Gastroesophageal sphincter (tissue), 4 donors: ENCODE results near the gene ZKSCAN8. TPM values are rescaled to one million over a fixed set of nuclear protein-coding genes. Genes with fewer than 3 reads are reported as not detected.

Source experiments
- ATAC-seq: fragments of 150-250 bp; one replicate; pipeline ENCODE4 v1.9.1; 2016; ENCODE audit warnings: mild to moderate bottlenecking, moderate library complexity
- H3K27ac ChIP-seq, 4 donors: fragments of 200-600 bp; sonication (generic) in 3 of 4; 1 replicate in 3 of 4; 2 replicates in 1 of 4; pipeline ENCODE4 v1.5.1; 2016 to 2019
- H3K27me3 ChIP-seq: fragments of 200-600 bp; sonication (generic); one replicate; pipeline ENCODE4 v1.5.1; 2019
- H3K36me3 ChIP-seq, 2 donors: fragments of 200-600 bp; sonication (generic); one replicate each; pipeline ENCODE4 v1.5.1; 2019; ENCODE audit warnings: control low read depth in 1 of 2
- H3K4me1 ChIP-seq, 3 donors: fragments of 200-600 bp; sonication (generic); 1 replicate in 2 of 3; 2 replicates in 1 of 3; pipeline ENCODE4 v1.5.1; 2016 to 2019; ENCODE audit warnings: control low read depth in 2 of 3
- H3K4me3 ChIP-seq, 2 donors: fragments of 200-600 bp; sonication (generic); one replicate each; pipeline ENCODE4 v1.5.1; 2019; ENCODE audit warnings: mild to moderate bottlenecking in 1 of 2, moderate library complexity in 1 of 2
- H3K9me3 ChIP-seq, 3 donors: fragments of 200-600 bp; sonication (generic); one replicate each; pipeline ENCODE4 v1.5.1; 2017 to 2019; ENCODE audit warnings: control low read depth in 2 of 3
- EP300 ChIP-seq: sonication (generic); formaldehyde crosslinking; IDR thresholded peaks from one replicate; pipeline ENCODE4 v1.6.1; 2017; ENCODE audit warnings: antibody characterized with exemption, mild to moderate bottlenecking
- POLR2A ChIP-seq, 2 donors: fragments of 450-650 bp; IDR thresholded peaks; one replicate each; pipeline ENCODE4 v1.6.1; 2017; ENCODE audit warnings: antibody characterized with exemption in 2 of 2, mild to moderate bottlenecking in 2 of 2, moderate library complexity in 1 of 2
- POLR2AphosphoS5 ChIP-seq: sonication (generic); formaldehyde crosslinking; IDR thresholded peaks from one replicate; pipeline ENCODE4 v1.6.1; 2017; ENCODE audit warnings: antibody characterized with exemption
- WGBS, 2 donors: methylation state at CpG; one replicate each; pipeline ENCODE4 v1.1.5; 2018; ENCODE audit warnings: low coverage in 1 of 2; 5-methylcytosine and 5-hydroxymethylcytosine counted together
- total RNA-seq, 4 donors: library from RNA; depleted of rRNA; stranded (reverse); fragments of >200 nt; gene quantifications; one replicate each; pipeline ENCODE4 v1.1.0, GENCODE V29; 2016
- TF ChIP-seq, protein P1 (sequence below), 4 experiments: fragments of 200-600 bp in 2 of 4; fragments of 450-650 bp in 2 of 4; sonication (generic) in 1 of 4; IDR thresholded peaks; one replicate each; pipeline ENCODE4 v1.5.1; 2017 to 2019; ENCODE audit warnings: antibody characterized with exemption in 4 of 4, mild to moderate bottlenecking in 2 of 4, moderate library complexity in 2 of 4

The ZKSCAN8 gene
- total RNA-seq, 4 donors from 2014 or later: 22.0 to 32.7 (median 29.6) TPM

DNA sequence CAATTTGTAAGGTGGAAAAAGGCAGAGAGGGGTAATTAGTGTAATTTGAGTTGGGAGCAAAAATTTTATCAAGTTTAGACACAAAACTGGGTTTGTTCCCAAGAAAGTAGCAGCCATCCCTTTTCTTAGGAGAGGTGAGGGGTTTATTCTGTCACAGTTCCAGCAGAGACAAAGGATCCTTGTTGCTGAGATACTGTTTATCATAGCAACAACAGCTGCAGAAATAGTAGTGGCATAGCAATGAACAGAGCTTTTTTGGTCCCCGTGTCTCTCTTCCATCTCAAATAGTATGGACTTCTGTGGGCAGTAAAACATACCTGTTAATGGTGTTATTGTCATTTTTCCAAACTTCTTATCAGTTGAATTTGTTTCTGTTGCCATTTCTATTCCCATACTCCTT lies 23.9 kb downstream of the ZKSCAN8 start:
- 40 to 70% methylated on average over 1 of the region's 1 CpG for WGBS, 2 donors

DNA sequence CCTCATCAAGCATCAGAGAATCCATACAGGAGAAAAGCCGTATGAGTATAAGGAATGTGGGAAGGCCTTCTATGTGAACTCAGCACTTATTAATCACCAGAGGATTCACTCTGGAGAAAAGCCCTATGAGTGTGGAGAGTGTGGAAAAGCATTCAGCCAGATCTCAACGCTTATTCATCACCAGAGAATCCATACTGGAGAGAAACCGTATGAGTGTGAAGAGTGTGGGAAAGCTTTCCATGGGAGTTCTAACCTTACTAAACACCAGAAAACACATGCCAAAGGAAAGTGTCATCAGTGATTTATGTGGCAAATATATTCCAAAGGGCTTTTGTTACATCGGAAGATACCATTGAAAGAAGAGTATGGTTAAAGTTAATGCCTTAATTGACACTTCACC lies 25.4 kb downstream of the ZKSCAN8 start:
- TF ChIP-seq, protein P1, sequence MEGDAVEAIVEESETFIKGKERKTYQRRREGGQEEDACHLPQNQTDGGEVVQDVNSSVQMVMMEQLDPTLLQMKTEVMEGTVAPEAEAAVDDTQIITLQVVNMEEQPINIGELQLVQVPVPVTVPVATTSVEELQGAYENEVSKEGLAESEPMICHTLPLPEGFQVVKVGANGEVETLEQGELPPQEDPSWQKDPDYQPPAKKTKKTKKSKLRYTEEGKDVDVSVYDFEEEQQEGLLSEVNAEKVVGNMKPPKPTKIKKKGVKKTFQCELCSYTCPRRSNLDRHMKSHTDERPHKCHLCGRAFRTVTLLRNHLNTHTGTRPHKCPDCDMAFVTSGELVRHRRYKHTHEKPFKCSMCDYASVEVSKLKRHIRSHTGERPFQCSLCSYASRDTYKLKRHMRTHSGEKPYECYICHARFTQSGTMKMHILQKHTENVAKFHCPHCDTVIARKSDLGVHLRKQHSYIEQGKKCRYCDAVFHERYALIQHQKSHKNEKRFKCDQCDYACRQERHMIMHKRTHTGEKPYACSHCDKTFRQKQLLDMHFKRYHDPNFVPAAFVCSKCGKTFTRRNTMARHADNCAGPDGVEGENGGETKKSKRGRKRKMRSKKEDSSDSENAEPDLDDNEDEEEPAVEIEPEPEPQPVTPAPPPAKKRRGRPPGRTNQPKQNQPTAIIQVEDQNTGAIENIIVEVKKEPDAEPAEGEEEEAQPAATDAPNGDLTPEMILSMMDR (IDR thresholded peaks at IDR 0.05): no peak
- TF ChIP-seq EP300 (no peak), POLR2AphosphoS5 (no peak), POLR2A (IDR thresholded peaks at IDR 0.05) (no peak)
- Histone ChIP-seq H3K27ac (no peak overlapping the region), H3K9me3 (no peaks in the 10 kb centered on the region), H3K36me3 (peaks cover 0 to 27% of the 10 kb centered on the region in 2 donors), H3K4me3 (no peak overlapping the region), H3K4me1 (peaks cover 0 to 5% (median 0%) of the 10 kb centered on the region in 3 donors), H3K27me3 (no peaks in the 10 kb centered on the region)
- WGBS, 2 donors: 81 to 84% methylated on average over 3 to 4 of the region's 4 CpGs
- no peak for ATAC-seq

More for the DNA sequence above, 23.9 kb downstream of the ZKSCAN8 start:
- H3K27ac ChIP-seq: no peak overlapping the region
- peaks cover 0 to 10% (median 3%) of the 10 kb centered on the region in 3 donors for H3K4me1 ChIP-seq
- TF ChIP-seq POLR2A (IDR thresholded peaks at IDR 0.05): no peak
- no peak for TF ChIP-seq POLR2AphosphoS5
- TF ChIP-seq, protein P1 (IDR thresholded peaks at IDR 0.05): no peak
- no peak for TF ChIP-seq EP300
- no peaks in the 10 kb centered on the region for H3K27me3 ChIP-seq
- no peaks in the 10 kb centered on the region for H3K9me3 ChIP-seq
- ATAC-seq: no peak
- H3K4me3 ChIP-seq: no peak overlapping the region
- H3K36me3 ChIP-seq: peaks cover 0 to 15% of the 10 kb centered on the region in 2 donors

DNA sequence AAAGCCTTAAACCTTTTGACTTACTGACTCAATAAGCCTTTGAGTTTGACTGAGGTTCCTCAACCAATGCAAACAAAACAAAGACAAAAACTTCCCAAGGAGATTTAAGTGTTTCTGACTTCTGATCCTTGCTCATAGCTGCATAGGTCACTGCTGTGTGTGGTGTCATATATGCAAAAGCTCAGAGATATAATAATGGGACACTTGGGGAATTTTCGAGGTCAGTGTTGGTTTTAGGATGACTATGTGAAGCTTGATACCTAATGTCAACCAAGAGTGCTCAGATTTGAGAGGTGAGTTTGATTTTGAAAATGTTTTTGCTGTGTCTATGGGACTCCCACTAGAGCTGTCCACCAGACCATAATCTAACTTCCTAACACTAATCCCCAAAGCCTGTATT lies 26.2 kb downstream of the ZKSCAN8 start:
- Histone ChIP-seq H3K27me3 (no peaks in the 10 kb centered on the region), H3K9me3 (no peaks in the 10 kb centered on the region), H3K4me1 (no peaks in the 10 kb centered on the region), H3K36me3 (peaks cover 0 to 32% of the 10 kb centered on the region in 2 donors), H3K4me3 (no peak overlapping the region), H3K27ac (no peak overlapping the region)
- ATAC-seq: no peak
- TF ChIP-seq, protein P1 (IDR thresholded peaks at IDR 0.05): no peak
- TF ChIP-seq POLR2AphosphoS5 (no peak), POLR2A (IDR thresholded peaks at IDR 0.05) (no peak), EP300 (no peak)
- 90% methylated on average over 1 of the region's 1 CpG; no CpG with 5 or more reads in 1 of the 2 donors for WGBS, 2 donors

DNA sequence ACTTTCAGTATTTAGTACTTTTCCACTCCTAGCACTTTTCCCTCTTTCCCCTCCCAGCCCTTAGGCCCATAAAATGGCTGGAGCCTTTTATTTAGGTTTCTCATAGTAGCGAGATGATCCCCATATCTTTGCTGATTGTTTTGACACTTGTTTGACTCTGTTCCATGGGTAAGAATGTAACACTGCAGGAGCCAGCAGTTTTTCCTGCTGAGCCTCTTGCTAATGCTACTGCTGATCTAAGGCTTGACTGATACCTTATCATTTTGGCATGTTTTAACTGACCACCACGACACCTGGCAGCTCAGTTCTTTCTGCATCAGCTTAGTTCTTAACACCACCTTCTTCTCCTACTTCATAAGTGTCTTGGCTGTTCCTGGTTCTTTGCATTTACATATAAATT lies 29.6 kb downstream of the ZKSCAN8 start:
- H3K27ac ChIP-seq: no peak overlapping the region
- no peak overlapping the region for H3K4me3 ChIP-seq
- no peak for ATAC-seq
- whole genome bisulfite sequencing, 2 donors: 46 to 63% methylated on average over 1 to 2 of the region's 2 CpGs
- H3K9me3 ChIP-seq: no peaks in the 10 kb centered on the region
- H3K4me1 ChIP-seq: no peaks in the 10 kb centered on the region
- H3K36me3 ChIP-seq: peaks cover 0 to 32% of the 10 kb centered on the region in 2 donors
- TF ChIP-seq EP300 (no peak), POLR2A (IDR thresholded peaks at IDR 0.05) (no peak), POLR2AphosphoS5 (no peak)
- TF ChIP-seq, protein P1 (IDR thresholded peaks at IDR 0.05): no peak
- H3K27me3 ChIP-seq: no peaks in the 10 kb centered on the region

DNA sequence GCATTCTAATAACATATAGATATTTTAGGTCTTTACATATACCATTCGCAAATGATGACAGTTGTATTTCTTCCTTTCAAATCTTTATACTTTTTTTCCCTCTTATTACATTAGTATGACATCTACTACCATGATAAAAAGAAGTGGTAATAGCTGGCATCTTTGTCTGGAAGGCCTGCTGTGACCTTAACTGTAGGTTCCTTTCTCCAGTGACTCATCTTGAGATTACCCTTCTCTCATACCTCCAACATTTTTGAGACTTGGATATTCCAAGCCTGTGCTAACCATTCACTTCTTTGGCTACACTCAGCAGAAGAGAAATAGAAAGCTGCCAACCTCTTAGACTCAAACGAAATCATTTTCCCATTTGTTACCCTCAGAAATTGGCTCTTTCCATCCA lies 30.3 kb downstream of the ZKSCAN8 start:
- no peak for TF ChIP-seq POLR2A (IDR thresholded peaks at IDR 0.05)
- TF ChIP-seq POLR2AphosphoS5: no peak
- TF ChIP-seq EP300: no peak
- TF ChIP-seq, protein P1 (IDR thresholded peaks at IDR 0.05): no peak
- WGBS, 2 donors: 88 to 94% methylated on average over 2 of the region's 2 CpGs

More for the DNA sequence above, 30.3 kb downstream of the ZKSCAN8 start:
- Histone ChIP-seq H3K27me3 (no peaks in the 10 kb centered on the region), H3K27ac (no peak overlapping the region), H3K36me3 (peaks cover 0 to 32% of the 10 kb centered on the region in 2 donors), H3K4me3 (no peak overlapping the region), H3K9me3 (no peaks in the 10 kb centered on the region), H3K4me1 (no peaks in the 10 kb centered on the region)
- ATAC-seq: no peak
